GM23338 (cell line): ENCODE measurements around the gene MTA2.

Source experiments
- EZH2 ChIP-seq: fragments of 200-600 bp; sonication (generic); IDR thresholded peaks from one replicate; pipeline ENCODE4 v1.8.0; 2017; ENCODE audit warnings: antibody characterized with exemption, mild to moderate bottlenecking, low read depth; ENCODE audit not compliant: unreplicated experiment
- JUNB ChIP-seq: IDR thresholded peaks from one replicate; pipeline ENCODE4 v1.6.1; 2016; ENCODE audit warnings: antibody characterized with exemption; ENCODE audit not compliant: unreplicated experiment
- TF ChIP-seq, protein P1 (sequence below), 2 experiments: fragments of 200-600 bp in 1 of 2; sonication (generic) in 1 of 2; conservative IDR thresholded peaks; 2 replicates each; pipeline versions ENCODE4 v1.5.1 to v1.6.1; 2016 to 2017; ENCODE audit warnings: antibody characterized with exemption in 2 of 2, low read depth in 2 of 2, mild to moderate bottlenecking in 2 of 2, moderate library complexity in 1 of 2

DNA sequence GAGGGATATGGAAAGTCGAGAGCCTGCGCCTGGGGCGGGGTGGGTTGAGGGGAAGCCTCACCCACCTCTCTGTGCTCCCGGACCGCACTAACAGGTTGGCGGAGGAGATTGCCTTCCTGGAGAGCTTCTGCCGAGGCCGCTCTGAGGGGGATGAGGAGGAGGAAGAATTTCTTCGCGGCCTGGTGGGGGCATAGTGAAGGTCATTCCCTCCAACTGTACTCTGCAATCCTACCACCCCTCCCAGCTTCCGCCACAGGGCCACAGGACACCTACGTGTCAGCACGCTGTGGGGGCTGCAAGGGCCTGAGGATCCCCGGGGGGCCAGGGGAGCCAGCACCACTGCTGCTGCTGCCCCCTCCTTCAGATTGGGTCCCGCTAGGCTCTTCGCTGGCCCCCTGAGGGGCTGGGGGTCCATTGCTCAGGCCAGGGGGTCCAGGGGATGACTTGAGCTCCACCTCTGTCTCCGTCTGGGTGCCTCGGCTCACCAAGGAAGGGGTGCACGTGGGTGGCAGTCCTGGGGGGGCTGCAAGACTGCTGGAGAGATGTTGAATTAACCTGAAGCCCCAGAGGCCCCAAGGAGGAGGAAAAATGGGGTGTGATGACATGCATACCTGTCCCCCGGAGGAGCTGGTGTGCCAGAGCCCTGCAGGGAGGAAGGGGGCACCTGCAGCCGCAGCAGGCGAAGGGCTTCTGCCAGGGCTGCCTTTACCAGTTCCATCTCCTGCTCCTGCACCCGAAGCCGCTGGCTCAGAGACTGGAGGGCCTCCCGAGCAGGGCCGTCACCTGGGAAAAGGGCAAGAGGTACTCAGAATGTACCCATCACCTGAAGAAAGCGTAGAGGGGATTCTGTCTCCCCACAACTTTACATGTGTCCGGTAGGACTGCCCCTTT is 9.4 kb upstream of the MTA2 start:
- TF ChIP-seq EZH2, result no peak
- TF ChIP-seq, protein P1, sequence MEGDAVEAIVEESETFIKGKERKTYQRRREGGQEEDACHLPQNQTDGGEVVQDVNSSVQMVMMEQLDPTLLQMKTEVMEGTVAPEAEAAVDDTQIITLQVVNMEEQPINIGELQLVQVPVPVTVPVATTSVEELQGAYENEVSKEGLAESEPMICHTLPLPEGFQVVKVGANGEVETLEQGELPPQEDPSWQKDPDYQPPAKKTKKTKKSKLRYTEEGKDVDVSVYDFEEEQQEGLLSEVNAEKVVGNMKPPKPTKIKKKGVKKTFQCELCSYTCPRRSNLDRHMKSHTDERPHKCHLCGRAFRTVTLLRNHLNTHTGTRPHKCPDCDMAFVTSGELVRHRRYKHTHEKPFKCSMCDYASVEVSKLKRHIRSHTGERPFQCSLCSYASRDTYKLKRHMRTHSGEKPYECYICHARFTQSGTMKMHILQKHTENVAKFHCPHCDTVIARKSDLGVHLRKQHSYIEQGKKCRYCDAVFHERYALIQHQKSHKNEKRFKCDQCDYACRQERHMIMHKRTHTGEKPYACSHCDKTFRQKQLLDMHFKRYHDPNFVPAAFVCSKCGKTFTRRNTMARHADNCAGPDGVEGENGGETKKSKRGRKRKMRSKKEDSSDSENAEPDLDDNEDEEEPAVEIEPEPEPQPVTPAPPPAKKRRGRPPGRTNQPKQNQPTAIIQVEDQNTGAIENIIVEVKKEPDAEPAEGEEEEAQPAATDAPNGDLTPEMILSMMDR (conservative IDR thresholded peaks at IDR 0.05; ENCODE audit: low read depth in 2 of 2), result no peak
- no peak for TF ChIP-seq JUNB
